Spleen (tissue), 7 donors: Measurements from ENCODE around the gene QPCT.

Source experiments
- POLR2AphosphoS5 ChIP-seq, 3 donors: sonication (generic); formaldehyde crosslinking; IDR thresholded peaks; one replicate each; pipeline ENCODE4 v1.5.1; 2017; ENCODE audit warnings: antibody characterized with exemption in 3 of 3
- TF ChIP-seq, protein P1 (sequence below), 11 experiments: fragments of 200-600 bp in 7 of 11; fragments of 450-650 bp in 4 of 11; sonication (generic) in 4 of 11; IDR thresholded peaks in 8 of 11; conservative IDR thresholded peaks in 3 of 11; 1 replicate in 7 of 11; 2 replicates in 4 of 11; pipeline versions ENCODE4 v1.4.0 to v1.8.0; 2016 to 2021; ENCODE audit warnings: antibody characterized with exemption in 11 of 11, inconsistent platforms in 4 of 11, mild to moderate bottlenecking in 1 of 11
- donor health status: DM: no; HTN: no; CAD: no; lungs with moderate emphysema.
- donor health status: DM: no; HTN: no; CAD: no.
- donor health status: DM: no; HTN: no; CAD: no.

DNA sequence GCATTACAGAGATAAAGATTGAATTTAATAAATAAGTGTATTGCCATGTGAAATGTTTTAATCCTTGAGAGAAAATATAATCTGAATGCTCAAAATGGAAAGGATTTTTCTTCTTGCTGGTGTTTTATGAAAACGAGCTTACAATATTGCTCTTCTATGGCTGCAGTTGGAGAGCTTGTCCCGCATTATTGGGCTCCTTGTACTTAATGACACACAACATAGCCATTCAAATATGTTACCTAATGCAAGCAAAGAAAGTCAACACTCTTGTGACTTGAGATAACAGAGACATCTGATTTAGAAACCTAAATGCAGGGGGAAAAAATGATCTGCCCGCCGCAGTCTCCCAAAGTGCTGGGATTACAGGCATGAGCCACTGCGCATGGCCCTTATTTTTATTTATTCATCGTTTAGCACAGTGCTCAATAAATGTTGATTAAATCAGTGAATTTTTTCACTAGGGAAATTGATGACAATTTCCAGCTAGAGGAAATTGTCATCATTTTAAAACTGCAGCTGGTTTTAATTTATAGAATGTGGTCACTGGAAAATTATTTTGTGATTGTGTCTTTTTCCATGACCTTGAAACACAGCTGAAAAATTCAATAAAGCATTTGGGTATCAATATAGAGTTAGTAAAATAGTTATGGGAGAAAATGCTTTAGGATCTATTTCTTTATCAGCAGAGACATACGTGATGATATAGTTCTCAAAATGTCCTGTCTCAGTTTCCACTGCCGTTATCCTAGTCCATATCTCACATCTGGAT, 17.4 kb upstream of the QPCT start:
- TF ChIP-seq, protein P1, sequence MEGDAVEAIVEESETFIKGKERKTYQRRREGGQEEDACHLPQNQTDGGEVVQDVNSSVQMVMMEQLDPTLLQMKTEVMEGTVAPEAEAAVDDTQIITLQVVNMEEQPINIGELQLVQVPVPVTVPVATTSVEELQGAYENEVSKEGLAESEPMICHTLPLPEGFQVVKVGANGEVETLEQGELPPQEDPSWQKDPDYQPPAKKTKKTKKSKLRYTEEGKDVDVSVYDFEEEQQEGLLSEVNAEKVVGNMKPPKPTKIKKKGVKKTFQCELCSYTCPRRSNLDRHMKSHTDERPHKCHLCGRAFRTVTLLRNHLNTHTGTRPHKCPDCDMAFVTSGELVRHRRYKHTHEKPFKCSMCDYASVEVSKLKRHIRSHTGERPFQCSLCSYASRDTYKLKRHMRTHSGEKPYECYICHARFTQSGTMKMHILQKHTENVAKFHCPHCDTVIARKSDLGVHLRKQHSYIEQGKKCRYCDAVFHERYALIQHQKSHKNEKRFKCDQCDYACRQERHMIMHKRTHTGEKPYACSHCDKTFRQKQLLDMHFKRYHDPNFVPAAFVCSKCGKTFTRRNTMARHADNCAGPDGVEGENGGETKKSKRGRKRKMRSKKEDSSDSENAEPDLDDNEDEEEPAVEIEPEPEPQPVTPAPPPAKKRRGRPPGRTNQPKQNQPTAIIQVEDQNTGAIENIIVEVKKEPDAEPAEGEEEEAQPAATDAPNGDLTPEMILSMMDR (IDR thresholded peaks at IDR 0.05 in 8 of 11, conservative IDR thresholded peaks at IDR 0.05 in 3 of 11), result no peak
- TF ChIP-seq POLR2AphosphoS5 (IDR thresholded peaks at IDR 0.05), result no peak
